Fibroblast of mammary gland (primary cell): ENCODE data around the gene FHOD3.
A peak's percentile ranks its signal among the peaks of the same experiment; 100 is the strongest.

Experiments
- DNase-seq: peaks from one replicate; pipeline ENCODE4 v3.0.0-alpha.2; 2010; ENCODE audit warnings: low read depth
- H3K4me3 ChIP-seq: 2 replicates; pipeline ENCODE4 v1.5.1; 2011; ENCODE audit warnings: low read depth, mild to moderate bottlenecking, low read length, moderate library complexity; ENCODE audit not compliant: control insufficient read depth
- CTCF ChIP-seq: conservative IDR thresholded peaks from 2 replicates; pipeline ENCODE4 v1.5.1; 2011; ENCODE audit warnings: low read depth, low read length, inconsistent platforms; ENCODE audit not compliant: control insufficient read depth, insufficient read depth

The FHOD3 gene

GRCh38 chr18:36406805-36407204, 109.3 kb downstream of the FHOD3 start:
- TF ChIP-seq CTCF, result no peak
- H3K4me3 ChIP-seq, result no peak overlapping the region
- DNase-seq, result no peak

GRCh38 chr18:36408606-36409005, 111.1 kb downstream of the FHOD3 start:
- DNase-seq, result peak; percentile 64
- no peak for TF ChIP-seq CTCF
- H3K4me3 ChIP-seq, result no peak overlapping the region

GRCh38 chr18:36409779-36410178, 112.3 kb downstream of the FHOD3 start:
- no peak for DNase-seq
- TF ChIP-seq CTCF, result no peak
- no peak overlapping the region for H3K4me3 ChIP-seq

- TF ChIP-seq CTCF, result no peak
- no peak for DNase-seq
These were observed 112.8 kb downstream of the FHOD3 start for GRCh38 chr18:36410346-36410745.

GRCh38 chr18:36411745-36412168, 114.2 kb downstream of the FHOD3 start:
- TF ChIP-seq CTCF, result peak; percentile 67
- no peak overlapping the region for H3K4me3 ChIP-seq
- peak; percentile 64 for DNase-seq

More at GRCh38 chr18:36410346-36410745, 112.8 kb downstream of the FHOD3 start:
- H3K4me3 ChIP-seq, result no peak overlapping the region

- peak; percentile 61 for TF ChIP-seq CTCF
- DNase-seq, result peak; percentile 50
- H3K4me3 ChIP-seq, result no peak overlapping the region
These were observed 115.3 kb downstream of the FHOD3 start for GRCh38 chr18:36412778-36413177.

- DNase-seq, result no peak
- H3K4me3 ChIP-seq, result no peak overlapping the region
- TF ChIP-seq CTCF, result no peak
These were observed 117.7 kb downstream of the FHOD3 start for GRCh38 chr18:36415171-36415570.
